ENCODE data around the gene CST3. TPM values are rescaled to one million over a fixed set of nuclear protein-coding genes. Genes with fewer than 3 reads are reported as not detected.

Gene CST3
- total RNA-seq, 4 donors from 2014 or later, result 607 to 1,755 (median 1,289) TPM

- H3K27ac ChIP-seq, result no peak overlapping the region
- intact Hi-C loops (cut with DNase I; ENCODE audit: low total_unique reads) (no loop called here), in situ Hi-C loops (cut with MboI; ENCODE audit: low pct_ligation_motif_present in 1 of 4, low pct_unique_long_range_greater_than_20kb in 1 of 4, low sequenced_read_pairs in 3 of 4) (loop anchor here in 1 of 4 donors (25.0 kb wide), 1 partner anchor 109 kb away; the partner anchor contains the start of gene CST8)
- 85 to 88% methylated on average over 1 of the region's 1 CpG for WGBS, 2 donors (ENCODE audit: low coverage in 1 of 2)
- no peaks in the 10 kb centered on the region for H3K9me3 ChIP-seq
- no peak for TF ChIP-seq EP300 (IDR thresholded peaks at IDR 0.05; ENCODE audit: low read depth)
- TF ChIP-seq CTCF (IDR thresholded peaks at IDR 0.05), result no peak
- TF ChIP-seq POLR2A (IDR thresholded peaks at IDR 0.05), result no peak
- no peak for TF ChIP-seq POLR2AphosphoS5 (IDR thresholded peaks at IDR 0.05)
- no peaks in the 10 kb centered on the region for H3K27me3 ChIP-seq
- no peaks in the 10 kb centered on the region for H3K36me3 ChIP-seq
- H3K4me1 ChIP-seq, result no peaks in the 10 kb centered on the region
- H3K4me3 ChIP-seq, result no peak overlapping the region
- DNase-seq, result no peak
Measured at GRCh38 chr20:23595941-23596340, 41.8 kb downstream of the CST3 start.

GRCh38 chr20:23588434-23589403, 49.0 kb downstream of the CST3 start:
- Histone ChIP-seq H3K36me3 (no peaks in the 10 kb centered on the region), H3K27ac (no peak overlapping the region), H3K4me1 (no peaks in the 10 kb centered on the region), H3K27me3 (no peaks in the 10 kb centered on the region), H3K9me3 (no peaks in the 10 kb centered on the region), H3K4me3 (no peak overlapping the region)
- in situ Hi-C loops (cut with MboI; ENCODE audit: low pct_ligation_motif_present in 1 of 4, low pct_unique_long_range_greater_than_20kb in 1 of 4, low sequenced_read_pairs in 3 of 4) (loop anchor here in 1 of 4 donors (25.0 kb wide), 1 partner anchor 101 kb away; the partner anchor contains the start of gene CST8), intact Hi-C loops (cut with DNase I; ENCODE audit: low total_unique reads) (no loop called here)
- TF ChIP-seq POLR2A (IDR thresholded peaks at IDR 0.05) (no peak), CTCF (IDR thresholded peaks at IDR 0.05) (no peak), EP300 (IDR thresholded peaks at IDR 0.05; ENCODE audit: low read depth) (no peak), POLR2AphosphoS5 (IDR thresholded peaks at IDR 0.05) (no peak)
- WGBS, 2 donors (ENCODE audit: low coverage in 1 of 2), result 76 to 89% methylated on average over 2 to 9 of the region's 10 CpGs
- DNase-seq, result no peak

- no peak overlapping the region for H3K4me3 ChIP-seq
- H3K4me1 ChIP-seq, result no peaks in the 10 kb centered on the region
- in situ Hi-C loops (cut with MboI; ENCODE audit: low pct_ligation_motif_present in 1 of 4, low pct_unique_long_range_greater_than_20kb in 1 of 4, low sequenced_read_pairs in 3 of 4), result loop anchor here in 1 of 4 donors (25.0 kb wide), 1 partner anchor 100 kb away; the partner anchor contains the start of gene CST8
- DNase-seq, result no peak
- H3K27me3 ChIP-seq, result no peaks in the 10 kb centered on the region
- WGBS, 2 donors (ENCODE audit: low coverage in 1 of 2), result 72 to 96% methylated on average over 4 to 7 of the region's 7 CpGs
- H3K9me3 ChIP-seq, result no peaks in the 10 kb centered on the region
- no peak overlapping the region for H3K27ac ChIP-seq
- TF ChIP-seq EP300 (IDR thresholded peaks at IDR 0.05; ENCODE audit: low read depth), result no peak
- TF ChIP-seq POLR2AphosphoS5 (IDR thresholded peaks at IDR 0.05), result no peak
- no peaks in the 10 kb centered on the region for H3K36me3 ChIP-seq
- intact Hi-C loops (cut with DNase I; ENCODE audit: low total_unique reads), result no loop called here
Measured at GRCh38 chr20:23587631-23588030, 50.1 kb downstream of the CST3 start.

GRCh38 chr20:23586735-23587525, 50.8 kb downstream of the CST3 start:
- intact Hi-C loops (cut with DNase I; ENCODE audit: low total_unique reads) (no loop called here), in situ Hi-C loops (cut with MboI; ENCODE audit: low pct_ligation_motif_present in 1 of 4, low pct_unique_long_range_greater_than_20kb in 1 of 4, low sequenced_read_pairs in 3 of 4) (loop anchor here in 1 of 4 donors (25.0 kb wide), 1 partner anchor 100 kb away; the partner anchor contains the start of gene CST8)
- no peaks in the 10 kb centered on the region for H3K27me3 ChIP-seq
- DNase-seq, result no peak
- 60 to 70% methylated on average over 1 to 13 of the region's 13 CpGs for WGBS, 2 donors (ENCODE audit: low coverage in 1 of 2)
- no peaks in the 10 kb centered on the region for H3K4me1 ChIP-seq
- no peak overlapping the region for H3K4me3 ChIP-seq
- H3K36me3 ChIP-seq, result no peaks in the 10 kb centered on the region
- no peak overlapping the region for H3K27ac ChIP-seq
- no peaks in the 10 kb centered on the region for H3K9me3 ChIP-seq
- no peak for TF ChIP-seq EP300 (IDR thresholded peaks at IDR 0.05; ENCODE audit: low read depth)
- TF ChIP-seq CTCF (IDR thresholded peaks at IDR 0.05), result no peak
- TF ChIP-seq POLR2AphosphoS5 (IDR thresholded peaks at IDR 0.05), result no peak
- TF ChIP-seq POLR2A (IDR thresholded peaks at IDR 0.05), result no peak
